Activated CD8-positive, alpha-beta memory T cell treated with anti-CD3 and anti-CD28 coated beads for 24 hours (primary cell): Measurements from ENCODE around the gene ZNF552.
"Not testable (repeated sequence)": the region's sequence is repeated elsewhere in the genome, so short reads cannot be mapped to it uniquely, and the experiment has no call there.

ENCODE experiments used
- DNase-seq: peaks from one replicate; pipeline ENCODE4 v3.0.0-alpha.2; 2020

Gene ZNF552

DNA sequence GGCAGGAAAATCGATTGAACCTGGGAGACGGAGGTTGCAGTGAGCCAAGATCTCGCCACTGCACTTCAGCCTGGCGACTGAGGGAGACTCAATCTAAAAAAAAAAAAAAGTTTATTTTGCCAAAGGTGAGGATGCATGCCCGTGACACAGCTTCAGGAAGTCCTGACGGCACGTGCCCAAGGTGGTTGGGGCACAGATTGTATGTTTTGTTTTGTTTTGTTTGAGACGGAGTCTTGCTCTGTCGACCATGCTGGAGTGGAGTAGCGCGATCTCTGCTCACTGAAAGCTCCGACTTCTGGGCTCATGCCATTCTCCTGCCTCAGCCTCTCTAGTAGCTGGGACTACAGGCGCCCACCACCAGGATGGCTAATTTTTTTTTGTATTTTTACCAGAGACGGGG lies 3.3 kb upstream of the ZNF552 start:
- no peak for DNase-seq

DNA sequence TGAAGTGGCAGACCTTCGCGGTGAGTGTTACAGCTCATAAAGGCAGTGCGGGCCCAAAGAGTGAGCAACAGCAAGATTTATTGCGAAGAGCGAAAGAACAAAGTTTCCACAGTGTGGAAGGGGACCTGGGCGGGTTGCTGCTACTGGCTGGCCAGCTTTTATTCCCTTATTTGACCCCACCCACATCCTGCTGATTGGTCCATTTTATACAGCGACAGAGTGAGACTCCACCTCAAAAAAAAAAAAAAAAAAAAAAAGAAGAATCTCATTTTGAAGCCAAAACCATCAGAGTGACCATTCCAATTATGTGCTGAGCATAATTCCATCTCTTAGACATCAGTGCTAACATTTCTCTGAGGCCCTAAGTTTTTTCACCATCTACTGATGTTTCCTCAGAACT lies 1.9 kb upstream of the ZNF552 start:
- DNase-seq = no peak

DNA sequence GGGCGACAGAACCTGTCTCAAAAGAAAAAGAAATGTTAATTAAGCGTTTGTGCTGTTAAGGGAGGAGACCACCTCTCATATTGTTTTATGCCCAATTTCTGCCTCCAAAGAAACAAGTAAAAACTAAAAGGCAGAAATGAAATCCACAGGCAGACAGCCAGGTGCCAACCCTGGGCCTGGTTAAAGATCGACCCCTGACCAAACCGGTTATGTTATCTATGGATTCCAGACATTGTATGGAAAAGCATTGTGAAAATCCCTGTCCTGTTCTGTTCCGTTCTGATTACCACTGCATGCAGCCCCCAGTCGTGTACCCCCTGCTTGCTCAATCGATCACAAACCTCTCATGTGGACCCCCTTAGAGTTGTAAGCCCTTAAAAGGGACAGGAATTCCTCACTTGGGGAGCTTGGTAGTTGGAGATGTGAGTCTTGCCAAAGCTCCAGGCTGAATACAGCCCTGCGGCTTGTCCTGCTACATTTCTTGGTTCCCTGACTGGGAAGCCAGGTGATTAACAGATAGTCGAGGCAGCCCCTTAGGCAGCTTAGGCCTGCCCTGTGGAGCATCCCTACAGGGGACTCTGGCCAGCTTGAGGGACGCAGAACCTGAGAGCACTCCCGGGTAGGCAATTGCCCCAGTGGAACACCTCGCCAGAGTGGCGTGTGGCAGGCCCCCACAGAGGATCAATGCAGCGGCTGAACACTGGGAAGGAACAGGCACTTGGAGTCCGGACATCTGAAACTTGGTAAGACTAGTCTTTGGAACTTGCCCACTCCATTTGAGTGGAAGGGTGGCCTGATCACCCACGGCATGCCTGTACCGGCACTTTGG lies 748 bp upstream of the ZNF552 start:
- DNase-seq = no peak

DNA sequence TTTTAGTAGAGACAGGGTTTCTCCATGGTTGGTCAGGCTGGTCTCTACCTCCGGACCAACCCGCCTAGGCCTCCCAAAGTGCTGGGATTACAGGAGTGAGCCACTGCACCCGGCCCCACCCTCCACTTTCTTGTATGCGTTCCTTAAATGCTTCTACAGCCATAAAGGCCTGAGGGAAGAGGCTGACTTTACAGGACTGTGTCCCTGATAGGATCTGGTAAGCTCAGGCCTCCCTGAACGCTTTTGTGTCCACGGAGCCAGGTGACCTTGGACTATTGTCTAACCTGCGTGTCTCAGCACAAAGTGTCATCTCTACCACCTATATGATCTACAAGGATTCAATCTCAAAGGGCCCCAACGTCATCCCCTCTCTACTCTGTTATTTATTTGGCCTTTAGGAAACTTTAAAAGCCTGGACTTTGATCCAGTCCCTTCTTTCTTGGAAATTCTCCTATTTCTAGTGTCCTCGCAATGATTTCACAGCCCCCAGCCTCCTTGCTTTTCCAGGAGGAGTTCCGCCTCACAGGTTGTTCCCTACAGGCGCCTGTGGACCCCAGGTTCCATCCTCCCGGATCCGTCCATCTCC lies 701 bp downstream of the ZNF552 start:
- DNase-seq = no peak

DNA sequence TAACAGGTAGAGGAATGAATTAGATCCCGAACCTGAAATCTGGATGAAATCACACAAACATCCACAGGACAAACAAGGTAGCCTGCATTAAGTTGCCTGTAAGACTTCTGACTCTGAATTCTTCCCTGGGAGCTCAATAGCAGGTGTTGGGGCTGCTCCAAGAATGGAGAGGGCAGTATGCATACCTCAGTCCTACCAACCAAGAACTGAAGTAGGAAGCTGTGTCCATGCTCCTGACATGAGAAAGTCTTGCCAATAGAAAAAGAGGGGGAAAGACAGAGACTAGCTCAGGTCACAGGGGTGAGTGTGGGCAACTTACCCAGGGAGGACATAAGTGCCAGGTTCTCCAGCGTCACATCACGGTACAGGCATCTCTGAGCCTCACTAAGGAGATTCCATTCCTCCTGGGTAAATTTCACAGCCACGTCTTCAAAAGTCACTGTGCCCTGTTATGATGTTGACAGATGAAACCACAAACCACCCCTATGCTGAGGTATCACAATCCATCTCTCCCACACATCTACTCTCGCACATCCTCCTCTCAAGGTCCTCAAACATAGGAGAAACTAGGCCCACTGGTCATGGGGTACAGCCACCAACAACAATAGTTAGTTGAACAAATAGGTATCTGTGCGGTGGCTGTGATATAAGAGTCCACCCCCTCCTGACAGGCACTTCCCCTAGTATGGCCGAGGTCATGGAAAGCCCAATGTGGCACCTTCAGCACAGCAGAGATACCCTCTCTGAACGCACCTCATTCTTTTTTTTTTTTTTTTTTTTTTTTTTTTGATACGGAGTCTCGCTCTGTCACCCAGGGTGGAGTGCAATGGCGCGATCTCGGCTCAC lies 1.5 kb downstream of the ZNF552 start:
- not testable (repeated sequence) for DNase-seq

DNA sequence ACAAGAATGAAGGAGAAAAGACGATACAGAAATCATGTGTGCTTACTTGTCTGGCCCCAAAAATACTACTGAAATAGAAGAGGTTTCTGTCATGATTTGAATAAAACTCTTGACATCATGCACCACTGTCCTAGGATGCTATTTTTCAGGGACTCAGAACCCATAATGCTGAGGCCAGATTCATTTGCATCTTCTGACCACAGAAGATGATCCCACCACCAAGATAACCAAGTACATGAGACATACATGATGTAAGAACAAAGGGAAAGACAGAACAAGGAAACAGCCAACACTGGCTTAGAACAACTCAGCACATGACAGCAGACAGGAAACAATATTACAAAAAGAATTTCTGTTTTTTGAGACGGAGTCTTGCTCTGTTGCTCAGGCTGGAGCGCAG lies 2.5 kb downstream of the ZNF552 start:
- DNase-seq = no peak

DNA sequence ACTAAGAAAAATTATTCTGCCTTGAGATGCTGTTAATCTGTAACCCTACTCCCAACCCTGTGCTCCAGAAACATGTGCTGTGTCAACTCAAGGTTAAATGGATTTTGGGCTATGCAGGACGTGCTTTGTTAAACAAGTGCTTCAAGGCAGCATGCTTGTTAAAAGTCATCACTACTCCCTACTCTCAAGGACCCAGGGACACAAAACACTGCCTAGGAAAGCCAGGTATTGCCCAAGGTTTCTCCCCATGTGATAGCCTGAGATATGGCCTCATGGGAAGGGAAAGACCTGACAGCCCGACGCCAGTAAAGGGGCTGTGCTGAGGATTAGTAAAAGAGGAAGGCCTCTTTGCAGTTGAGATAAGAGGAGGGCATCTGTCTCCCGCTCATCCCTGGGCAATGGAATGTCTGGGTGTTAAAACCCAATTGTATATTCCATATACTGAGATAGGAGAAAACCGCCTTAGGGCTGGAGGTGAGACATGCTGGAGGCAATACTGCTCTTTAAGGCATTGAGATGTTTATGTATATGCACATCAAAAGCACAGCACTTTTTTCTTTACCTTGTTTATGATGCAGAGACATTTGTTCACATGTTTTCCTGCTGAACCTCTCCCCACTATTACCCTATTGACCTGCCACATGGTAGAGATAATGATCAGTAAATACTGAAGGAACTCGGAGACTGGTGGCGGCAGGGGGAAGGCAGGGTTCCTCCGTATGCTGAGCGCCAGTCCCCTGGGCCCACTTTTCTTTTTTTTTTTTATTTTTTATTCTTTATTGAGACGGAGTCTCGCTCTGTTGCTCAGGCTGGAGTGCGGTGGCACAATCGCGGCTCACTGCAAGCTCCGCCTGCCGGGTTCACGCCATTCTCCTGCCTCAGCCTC lies 4.1 kb downstream of the ZNF552 start:
- DNase-seq = not testable (repeated sequence)

DNA sequence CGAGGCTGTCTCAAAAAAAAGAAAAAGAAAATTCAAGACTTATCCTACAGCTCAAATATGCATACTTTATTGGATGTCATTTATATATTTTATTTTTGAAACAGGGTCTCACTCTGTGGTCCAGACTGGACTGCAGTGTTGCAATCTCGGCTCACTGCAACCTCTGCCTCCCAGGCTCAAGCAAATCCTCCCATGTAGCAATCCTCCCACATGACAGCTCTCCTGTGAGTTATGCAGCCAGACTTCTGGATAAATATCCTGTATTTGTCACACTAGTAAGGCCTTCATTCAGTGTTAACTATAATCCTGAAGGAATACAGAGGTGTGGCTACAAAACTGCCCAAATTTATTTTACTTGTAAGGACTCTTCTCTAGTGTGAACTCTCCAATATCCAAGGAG lies 7.2 kb downstream of the ZNF552 start:
- no peak for DNase-seq

DNA sequence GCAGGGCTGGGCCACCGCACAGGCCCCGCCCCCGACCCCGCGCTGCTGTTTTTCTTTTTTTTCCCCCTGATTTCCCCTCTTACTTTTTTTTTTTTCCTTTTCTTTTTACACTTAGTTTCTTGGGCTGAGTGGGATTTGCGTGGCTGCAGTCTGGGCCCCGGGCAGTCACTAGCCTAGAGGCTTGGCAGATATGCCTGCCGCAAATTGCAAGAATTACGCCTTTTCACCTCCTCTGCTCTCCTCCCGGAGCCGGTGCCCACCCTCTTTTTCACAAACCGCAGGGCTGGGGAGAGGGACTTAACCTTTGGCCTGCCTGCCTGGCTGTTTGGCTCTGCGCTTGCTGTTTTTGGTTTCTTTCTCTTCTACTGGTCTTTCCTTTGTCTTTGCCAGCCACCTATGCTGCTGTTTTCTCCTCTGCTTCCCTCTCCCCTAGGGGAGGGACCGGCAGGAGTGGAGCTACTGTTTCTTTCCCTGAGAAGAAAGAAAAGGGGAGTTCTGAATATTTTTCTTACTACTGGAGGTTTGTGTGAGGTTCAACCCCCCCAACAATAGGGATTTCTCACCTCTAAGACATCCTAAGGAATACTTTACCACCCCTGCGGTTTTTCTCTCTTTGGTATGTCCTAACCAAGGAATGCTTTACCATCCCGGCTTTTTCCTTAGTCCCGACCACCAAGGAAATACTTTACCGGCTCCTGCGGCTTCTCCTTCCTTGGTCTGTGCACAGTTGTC lies 11.0 kb downstream of the ZNF552 start:
- DNase-seq = no peak

DNA sequence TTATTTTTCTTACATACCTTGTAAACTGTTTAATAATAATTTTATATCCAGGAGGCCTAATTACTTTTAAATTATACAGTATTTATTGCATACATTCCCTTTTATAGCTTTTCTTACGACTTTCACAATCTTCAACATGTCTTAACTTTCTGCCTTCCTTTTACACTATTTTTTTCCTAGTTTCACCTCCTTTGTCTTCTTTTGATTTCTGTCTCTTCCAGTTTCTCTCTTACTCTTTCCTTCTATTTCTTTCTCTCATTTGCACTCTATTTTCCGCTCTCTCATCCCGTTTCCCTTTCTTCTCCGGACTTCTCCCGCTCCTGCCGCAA lies 11.5 kb downstream of the ZNF552 start:
- no peak for DNase-seq

DNA sequence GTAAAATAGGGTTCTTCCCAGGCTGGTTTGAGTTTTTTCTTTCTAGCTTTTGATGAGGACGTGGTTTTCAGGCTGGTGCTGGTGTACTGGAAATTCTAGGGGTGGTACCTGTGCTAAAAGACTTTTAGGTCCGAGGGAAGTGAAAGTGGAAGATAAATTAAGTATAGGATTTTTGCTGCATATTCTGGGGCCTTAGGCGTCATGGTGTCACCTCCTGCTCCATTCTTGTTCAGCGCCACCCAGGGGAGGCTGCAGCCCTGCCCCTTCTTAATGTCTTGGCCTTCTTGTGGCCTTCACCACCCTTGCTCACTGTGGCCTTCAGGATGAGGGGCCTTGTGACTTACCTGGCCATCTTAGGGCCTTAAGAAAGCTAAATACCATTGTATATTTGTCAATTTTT lies 12.4 kb downstream of the ZNF552 start:
- no peak for DNase-seq

DNA sequence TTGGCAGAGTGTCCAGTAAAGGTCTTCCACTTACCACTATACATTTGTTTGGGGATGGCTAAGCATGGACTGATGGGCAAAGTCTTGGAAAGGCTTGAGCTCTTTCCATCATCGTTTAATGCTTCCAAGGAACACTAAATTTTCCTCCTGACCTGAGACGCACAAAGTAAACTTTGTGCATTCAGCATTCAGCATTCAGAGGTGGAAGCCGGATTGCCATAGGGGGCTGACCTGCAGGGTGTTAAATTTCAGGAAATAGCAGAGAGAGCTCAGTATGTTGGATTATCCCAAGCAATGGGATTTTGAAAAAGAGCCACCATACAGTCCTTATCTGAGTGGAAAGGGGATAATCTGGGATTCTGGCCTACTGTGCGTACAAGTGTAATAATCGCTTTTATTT lies 14.0 kb downstream of the ZNF552 start:
- no peak for DNase-seq

DNA sequence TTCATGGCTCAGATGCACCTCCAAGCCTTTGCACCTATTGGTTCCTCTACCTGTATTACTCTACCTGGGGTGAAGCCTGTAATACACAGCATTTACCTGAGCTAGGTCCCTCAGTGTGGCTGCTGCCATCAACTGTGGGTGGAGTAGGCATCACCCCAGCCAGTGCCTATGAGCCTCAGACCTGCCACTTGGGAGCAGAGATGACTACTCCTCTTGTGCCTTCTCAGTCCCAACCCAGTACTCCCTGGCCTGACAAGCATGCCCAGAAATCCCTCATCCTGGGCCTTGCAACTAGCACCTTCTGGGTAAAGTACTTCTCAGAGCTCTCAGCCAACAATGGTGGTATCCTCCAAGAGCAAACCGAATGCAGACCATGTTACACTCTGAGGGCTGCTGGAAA lies 18.1 kb downstream of the ZNF552 start:
- DNase-seq = not testable (repeated sequence)

DNA sequence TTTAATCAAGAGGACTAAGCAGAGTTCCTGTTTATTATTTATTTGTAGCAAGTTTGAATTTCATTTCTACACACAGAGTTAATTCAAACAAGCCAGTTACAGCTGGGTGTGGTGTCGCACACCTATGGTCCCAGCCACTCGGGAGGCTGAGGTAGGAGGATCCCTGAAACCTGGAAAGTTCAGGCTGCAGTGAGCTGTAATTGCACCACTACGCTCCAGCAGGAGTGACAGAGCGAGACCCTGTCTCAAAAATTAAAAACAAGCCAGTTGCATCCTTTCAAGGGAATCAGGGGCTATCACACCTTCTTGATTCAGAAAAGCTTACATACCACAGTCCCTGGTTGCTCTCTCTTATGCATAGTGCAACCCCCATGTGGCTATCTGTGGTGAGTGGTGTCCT lies 25.4 kb downstream of the ZNF552 start:
- DNase-seq = no peak

DNA sequence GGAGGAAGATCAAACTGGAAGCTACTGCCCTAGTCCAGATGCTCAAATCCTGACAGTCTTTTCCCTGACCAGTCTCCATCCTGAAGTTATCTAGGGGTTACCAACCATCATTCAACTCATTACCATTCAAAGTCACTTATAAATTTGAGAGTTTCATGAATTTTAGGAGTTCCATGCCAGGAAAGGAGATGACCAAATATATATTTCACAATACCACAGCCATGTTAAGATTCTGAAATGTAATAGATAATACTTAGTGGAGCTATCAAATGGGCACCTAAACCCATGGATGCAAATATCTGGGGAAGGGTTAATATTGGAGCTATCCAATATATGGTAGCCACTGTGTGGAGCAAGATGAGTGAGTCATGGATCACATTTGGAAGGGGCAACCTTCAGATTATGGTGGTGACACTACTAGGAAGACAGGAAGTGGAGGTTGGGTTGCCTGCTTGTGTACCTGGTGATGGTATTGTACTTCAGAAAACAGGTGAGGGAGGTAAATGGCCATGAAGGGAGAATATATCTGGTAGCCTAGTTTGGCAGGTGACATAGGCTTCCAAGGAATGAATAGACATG lies 26.5 kb downstream of the ZNF552 start:
- no peak for DNase-seq

DNA sequence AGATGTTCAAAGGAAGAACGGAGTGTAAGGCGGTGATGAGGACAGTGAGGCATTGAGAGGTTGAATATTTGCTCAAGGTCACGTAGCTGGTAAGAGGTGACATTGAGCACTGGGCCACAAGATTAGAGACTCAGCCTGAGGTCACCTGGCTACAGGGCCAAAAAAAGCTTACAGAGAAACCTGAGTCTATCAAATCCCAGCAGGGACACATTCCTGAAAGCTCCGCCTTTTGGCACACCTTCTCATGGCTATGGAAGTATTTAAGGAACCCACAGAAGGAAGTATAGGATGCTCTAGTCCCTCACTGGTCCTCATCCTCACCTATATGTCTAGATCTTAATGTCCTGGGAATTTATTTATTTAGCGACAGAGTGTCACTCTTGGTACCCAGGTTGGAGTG lies 27.8 kb downstream of the ZNF552 start:
- DNase-seq = no peak

DNA sequence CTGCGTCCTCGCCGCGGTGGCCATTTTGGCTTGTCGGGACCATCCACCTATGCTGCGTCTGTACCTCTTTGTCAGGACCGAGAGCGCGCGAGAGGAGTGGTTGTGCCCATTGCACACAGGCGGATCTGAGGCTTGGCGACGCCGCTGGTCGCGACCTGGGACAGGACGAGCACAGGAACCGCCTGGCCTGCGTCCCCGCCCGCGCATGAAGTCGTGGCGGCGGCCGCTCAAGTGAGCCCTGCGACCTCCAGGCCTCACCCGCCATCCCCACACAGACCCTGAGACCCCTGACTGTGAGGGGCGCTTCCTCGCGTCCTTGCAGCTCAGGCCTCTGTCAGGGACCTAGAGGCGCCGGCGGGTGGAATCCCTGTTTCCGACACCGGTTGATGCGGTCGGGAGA lies 28.4 kb downstream of the ZNF552 start:
- DNase-seq = no peak

DNA sequence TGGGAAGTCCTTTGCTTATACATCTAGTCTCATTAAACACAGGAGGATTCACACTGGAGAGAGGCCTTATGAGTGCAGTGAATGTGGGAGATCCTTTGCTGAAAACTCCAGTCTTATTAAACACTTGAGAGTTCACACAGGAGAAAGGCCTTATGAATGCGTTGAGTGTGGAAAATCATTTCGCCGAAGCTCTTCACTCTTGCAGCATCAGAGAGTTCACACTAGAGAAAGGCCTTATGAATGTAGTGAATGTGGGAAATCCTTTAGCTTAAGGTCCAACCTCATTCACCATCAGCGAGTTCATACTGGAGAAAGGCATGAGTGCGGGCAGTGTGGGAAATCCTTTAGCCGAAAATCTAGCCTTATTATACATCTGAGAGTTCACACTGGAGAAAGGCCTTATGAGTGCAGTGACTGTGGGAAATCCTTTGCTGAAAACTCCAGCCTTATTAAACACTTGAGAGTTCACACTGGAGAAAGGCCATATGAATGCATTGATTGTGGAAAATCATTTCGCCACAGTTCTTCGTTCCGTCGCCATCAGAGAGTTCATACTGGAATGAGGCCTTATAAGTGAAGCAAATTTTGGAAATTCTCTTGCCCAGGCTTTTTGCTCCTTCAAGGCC lies 35.4 kb downstream of the ZNF552 start:
- no peak for DNase-seq

DNA sequence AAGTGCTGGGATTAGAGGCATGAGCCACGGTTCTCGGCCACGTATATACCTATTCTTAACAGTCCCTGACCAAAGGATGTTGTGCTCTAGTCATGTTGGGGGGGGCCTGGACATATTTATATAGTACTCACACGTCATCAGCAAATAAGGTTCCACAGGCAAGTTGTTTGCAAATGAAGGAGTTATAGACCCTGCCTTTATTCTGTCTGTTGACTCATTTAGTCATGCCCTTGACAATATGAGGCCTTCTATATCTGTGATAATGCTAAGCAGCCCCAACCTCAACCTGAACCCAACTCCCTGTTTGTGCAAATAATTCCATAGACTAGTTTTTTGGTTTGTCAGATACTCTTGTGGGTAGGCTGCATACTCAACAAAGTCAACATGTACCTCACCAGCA lies 36.4 kb downstream of the ZNF552 start:
- no peak for DNase-seq

DNA sequence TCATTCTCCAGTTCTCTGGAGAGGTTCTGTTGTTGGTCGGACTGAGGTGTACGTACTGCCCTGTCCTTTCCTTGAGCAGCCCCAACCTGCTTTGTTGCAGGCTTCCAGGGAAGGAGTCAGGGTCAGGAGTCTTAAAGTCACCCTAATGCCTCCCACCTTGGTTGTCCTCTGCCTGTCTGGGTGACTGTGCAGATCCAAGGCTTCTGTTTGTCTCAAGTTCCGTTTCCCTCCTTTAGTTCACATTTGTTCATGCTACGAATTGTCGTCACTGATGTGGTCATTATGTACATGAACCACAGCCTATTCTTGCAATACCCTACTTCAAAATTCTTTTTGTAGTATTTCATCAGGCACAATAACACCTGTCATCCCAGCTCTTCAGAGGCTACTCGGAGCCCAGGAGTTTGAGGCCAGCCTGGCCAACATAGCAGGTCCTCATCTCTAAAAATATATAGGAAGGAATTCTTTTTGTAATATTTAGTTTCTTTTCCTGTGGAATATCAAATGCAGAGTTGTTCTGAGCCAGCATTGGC lies 37.9 kb downstream of the ZNF552 start:
- no peak for DNase-seq

DNA sequence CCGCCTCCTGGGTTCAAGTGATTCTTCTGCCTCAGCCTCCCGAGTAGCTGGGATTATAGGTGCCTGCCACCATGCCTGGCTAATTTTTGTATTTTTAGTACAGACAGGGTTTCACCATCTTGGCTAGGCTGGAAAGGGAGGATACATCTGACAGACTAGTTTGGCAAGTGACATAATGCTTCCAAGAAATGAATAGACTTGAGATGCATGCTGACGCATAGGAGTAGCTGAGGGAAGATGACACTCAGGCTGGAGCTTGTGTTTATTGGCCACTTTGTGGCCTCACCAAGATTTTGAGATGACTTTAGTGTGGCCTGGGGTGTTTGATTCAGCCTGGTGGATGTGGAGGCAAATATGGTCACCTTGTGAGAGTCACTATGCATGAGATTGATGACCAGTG lies 41.2 kb downstream of the ZNF552 start:
- no peak for DNase-seq
